GM19025 (cell line): ENCODE results near the gene GSE1.

ENCODE experiments used
- ATAC-seq: cut with Tn5 transposase; IDR thresholded peaks from one replicate; pipeline ENCODE4 v1.9.1; 2021; ENCODE audit warnings: mild to moderate bottlenecking, low read depth, moderate library complexity; ENCODE audit not compliant: unreplicated experiment

Gene GSE1

GRCh38 chr16:85655216-85656129, 42.4 kb downstream of the GSE1 start:
- no peak for ATAC-seq

GRCh38 chr16:85656351-85657266, 43.5 kb downstream of the GSE1 start:
- ATAC-seq = no peak

- no peak for ATAC-seq
Measured at GRCh38 chr16:85657267-85657650, 44.1 kb downstream of the GSE1 start.

- ATAC-seq = no peak
Measured at GRCh38 chr16:85657996-85658395, 44.9 kb downstream of the GSE1 start.

GRCh38 chr16:85658504-85659326, 45.6 kb downstream of the GSE1 start:
- ATAC-seq = no peak

GRCh38 chr16:85659336-85659735, 46.2 kb downstream of the GSE1 start:
- ATAC-seq = no peak

- ATAC-seq = no peak
Measured at GRCh38 chr16:85659805-85660511, 46.8 kb downstream of the GSE1 start.

- ATAC-seq = no peak
Measured at GRCh38 chr16:85660843-85661739, 48.0 kb downstream of the GSE1 start.

- ATAC-seq = no peak
Measured at GRCh38 chr16:85661740-85662481, 48.8 kb downstream of the GSE1 start.

- ATAC-seq = no peak
Measured at GRCh38 chr16:85662482-85662812, 49.3 kb downstream of the GSE1 start.

- ATAC-seq = no peak
Measured at GRCh38 chr16:85662976-85663830, 50.1 kb downstream of the GSE1 start.

- ATAC-seq = no peak
Measured at GRCh38 chr16:85663891-85664321, 50.8 kb downstream of the GSE1 start.

- no peak for ATAC-seq
Measured at GRCh38 chr16:85664580-85665372, 51.7 kb downstream of the GSE1 start.

- no peak for ATAC-seq
Measured at GRCh38 chr16:85665373-85665740, 52.2 kb downstream of the GSE1 start.

- no peak for ATAC-seq
Measured at GRCh38 chr16:85665929-85666328, 52.8 kb downstream of the GSE1 start.

- ATAC-seq = no peak
Measured at GRCh38 chr16:85667261-85667660, 54.1 kb downstream of the GSE1 start.
